Activated naive CD4-positive, alpha-beta T cell treated with anti-CD3 and anti-CD28 coated beads, Interleukin-2, amount 50 U/mL, for 16 hours (primary cell): Measurements from ENCODE around the gene ITM2C.

Experiments
- DNase-seq: peaks from one replicate; pipeline ENCODE4 v3.0.0-alpha.2; 2020

ITM2C gene

DNA sequence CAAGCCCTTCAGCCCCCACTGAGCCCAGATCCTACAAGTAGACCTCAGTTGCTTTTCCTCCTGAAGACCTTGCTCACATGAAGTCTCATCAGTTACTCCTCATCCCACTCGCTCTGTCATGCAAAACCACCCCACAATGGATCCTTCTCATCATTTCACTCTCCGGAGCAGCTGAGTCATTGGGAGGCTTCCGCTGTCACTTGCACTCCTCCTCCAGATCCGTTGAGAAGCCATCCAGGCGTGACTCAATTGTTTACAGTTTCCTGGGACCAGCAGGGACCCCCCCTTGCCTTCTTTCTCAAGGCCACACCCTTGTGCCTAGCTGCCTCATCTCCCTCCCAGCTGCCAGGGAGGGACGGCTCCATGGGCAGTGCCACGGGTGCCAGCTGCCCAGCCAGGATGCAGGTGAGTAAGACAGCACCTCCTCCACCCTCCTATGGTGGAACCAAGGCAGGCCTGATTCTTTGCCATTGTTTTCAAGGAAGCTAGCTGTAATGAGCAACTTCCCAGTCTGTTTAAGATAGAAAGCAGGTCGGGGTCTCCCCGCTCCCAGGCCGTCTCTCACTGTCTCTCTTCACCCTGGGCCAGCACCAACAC is 44.0 kb downstream of the ITM2C start:
- peak; percentile 43 for DNase-seq

GRCh38 chr2:230909841-230910545 is 45.3 kb downstream of the ITM2C start:
- DNase-seq: no peak

- no peak for DNase-seq
Measured at GRCh38 chr2:230910546-230911177, 45.9 kb downstream of the ITM2C start.

DNA sequence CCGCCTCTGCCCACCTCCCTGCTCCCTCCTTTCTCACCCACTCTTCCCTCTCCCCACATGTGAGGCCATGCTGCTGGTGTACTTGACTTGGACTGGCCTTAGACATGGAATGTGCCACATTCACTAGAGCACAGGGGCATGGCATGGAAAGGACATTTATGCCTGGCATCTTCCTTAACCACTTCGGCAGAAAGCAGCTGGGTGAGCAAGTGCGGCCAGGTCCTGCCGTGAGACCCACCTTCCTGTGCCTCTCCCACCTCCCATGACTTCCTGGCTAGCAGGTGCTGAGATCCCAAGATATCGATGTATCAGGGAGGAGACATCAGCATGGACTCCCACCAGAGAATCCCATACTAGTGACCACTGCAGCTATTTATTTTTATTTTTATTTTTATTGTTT is 47.3 kb downstream of the ITM2C start:
- DNase-seq: no peak

DNA sequence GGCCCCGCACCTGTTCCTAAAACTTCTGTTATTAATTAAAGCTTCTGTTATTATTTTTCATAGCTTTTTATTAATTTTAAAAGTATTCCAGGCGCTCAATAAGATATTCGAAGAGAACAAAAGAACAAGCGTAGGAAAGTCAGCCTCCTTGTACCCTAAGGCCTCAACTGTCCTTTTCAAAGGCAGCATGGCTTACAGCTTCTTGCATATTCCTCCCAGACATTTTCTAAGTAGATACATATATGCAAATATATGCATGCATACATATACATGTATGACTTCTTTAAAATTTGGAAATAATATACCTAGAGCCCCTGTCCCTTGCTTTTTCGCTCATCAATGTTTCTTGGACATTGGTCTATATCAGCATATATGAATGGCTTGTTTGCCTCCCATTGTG is 48.0 kb downstream of the ITM2C start:
- DNase-seq: no peak

GRCh38 chr2:230913406-230914143 is 48.8 kb downstream of the ITM2C start:
- no peak for DNase-seq

DNA sequence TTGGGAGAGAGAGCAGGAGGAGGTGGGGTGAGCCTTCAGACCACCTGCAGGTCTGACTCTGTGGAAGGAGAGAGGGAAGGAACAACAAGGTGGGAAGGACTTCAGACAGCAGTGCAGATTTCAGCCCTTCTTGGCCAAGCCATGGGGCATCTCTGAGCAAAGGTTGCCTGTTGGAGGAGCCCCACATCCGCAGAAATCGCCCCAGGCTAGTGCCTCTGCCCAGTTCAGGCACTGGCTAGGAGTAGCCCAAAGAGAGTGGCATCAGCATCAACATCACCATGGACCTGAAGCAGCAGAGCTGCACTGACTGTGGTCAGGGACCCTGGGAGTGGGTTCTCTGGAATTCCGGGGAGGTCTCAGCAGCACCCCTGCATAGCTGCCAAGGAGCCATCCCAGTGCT is 50.1 kb downstream of the ITM2C start:
- no peak for DNase-seq

DNA sequence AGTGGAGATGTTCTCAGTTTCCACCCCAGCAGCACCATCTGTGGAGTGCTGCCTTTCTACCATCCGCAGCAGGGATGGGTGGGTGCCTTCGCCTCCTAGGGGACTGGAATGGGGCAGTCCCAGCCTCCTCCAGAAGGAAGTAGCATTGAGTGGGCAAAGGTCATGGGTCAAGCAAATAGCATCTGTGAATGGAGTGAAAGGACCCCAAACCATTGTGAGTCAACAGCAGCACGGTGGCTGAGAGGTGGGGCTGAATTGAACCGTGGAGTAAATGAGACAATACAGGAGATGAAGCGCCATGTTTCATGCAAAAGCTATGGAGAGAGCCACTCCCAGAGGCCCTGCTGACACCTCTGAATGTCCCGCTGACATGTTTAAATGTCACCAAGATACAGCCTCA is 50.6 kb downstream of the ITM2C start:
- DNase-seq: no peak

DNA sequence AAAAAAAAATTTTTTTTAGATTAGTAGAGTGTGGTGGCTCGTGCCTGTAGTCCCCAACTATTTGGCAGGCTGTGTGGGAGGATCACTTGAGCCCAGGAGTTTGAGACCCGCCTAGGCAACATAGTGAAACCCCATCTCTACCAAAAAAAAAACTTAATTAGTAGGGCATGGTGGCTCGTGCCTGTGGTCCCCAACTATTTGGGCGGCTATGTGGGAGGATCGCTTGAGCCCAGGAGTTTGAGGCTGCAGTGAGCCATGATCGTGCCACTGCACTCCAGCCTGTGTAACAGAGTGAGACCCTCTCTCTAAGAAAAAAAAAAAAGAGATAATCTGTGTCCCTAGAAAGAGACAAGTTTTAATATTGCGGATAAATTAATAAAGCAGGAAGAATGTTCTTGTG is 51.5 kb downstream of the ITM2C start:
- DNase-seq: no peak

DNA sequence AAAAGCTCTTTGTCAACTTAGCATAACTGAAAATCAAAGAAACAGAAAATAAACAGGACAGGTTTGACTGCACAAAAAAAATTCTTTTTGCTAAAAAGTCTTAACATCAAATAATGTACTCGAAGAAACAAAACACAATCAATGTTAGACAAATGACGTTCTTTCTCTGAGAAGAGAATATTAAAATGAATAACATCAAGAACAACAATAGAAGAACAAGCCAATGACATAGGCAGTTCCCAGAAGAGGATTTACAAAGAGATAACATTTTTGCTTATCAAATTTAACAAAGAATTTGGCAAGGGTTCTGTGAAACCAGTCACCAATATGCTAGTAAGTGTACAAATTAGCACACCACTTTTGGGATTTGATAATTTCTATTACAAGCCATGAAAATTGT is 54.5 kb downstream of the ITM2C start:
- DNase-seq: no peak

DNA sequence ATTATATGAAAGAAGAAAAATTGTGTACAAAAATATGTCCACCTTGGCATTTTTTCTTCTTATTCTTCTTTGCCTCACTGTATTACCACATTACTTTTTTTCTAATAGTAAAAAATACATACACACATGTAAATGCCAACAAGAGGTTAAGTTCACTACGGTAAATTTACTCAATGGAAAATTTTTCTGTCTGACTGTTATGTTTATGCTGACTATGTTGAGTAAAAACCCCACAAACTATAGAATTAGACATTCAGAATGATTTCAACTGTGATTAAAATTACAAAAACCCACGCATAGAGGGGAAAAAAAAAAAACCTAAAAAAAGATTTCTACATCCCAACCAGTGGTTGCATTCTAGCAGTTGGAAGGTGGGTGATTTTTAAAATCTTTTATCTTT is 54.9 kb downstream of the ITM2C start:
- no peak for DNase-seq

- no peak for DNase-seq
Measured at GRCh38 chr2:230920167-230920566, 55.4 kb downstream of the ITM2C start.

DNA sequence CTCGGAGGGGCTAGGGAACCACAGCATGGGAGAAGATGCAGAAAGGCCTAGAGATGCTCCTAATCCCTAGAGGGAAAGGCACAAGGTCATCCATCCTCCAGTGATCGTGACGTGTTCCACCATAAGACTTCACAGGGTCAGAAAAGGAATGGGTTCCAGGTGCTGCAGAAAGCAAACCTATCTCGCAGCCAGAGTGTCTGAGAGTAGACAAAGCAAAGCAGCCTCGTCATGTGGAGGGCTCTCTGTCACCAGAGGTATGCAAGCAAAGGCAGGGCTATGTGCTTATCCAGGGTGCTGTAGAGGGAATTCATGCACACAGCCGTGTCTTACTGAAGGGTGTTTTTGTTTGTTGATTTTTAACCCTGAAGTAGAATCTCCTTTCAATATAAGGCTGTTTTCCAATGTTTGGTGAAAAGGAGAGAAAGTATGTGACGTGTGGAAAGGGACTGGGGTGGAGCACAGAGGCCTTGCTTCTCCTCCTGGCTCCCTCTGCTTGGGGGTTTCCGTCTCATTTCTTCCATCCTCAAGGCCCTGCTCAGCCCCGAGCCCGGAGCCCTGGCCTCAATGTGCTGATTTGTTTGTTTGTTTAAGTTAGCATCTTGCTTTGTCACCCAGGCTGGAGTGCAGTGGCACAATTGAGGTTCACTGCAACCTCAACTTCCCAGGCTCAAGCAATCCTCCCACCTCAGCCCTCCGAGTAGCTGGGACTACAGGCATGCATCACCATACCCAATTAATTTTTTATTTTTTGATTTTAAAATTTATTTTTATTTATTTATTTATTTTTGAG is 57.3 kb downstream of the ITM2C start:
- DNase-seq: no peak

- DNase-seq: no peak
Measured at GRCh38 chr2:230922951-230923717, 58.4 kb downstream of the ITM2C start.

GRCh38 chr2:230924092-230924469 is 59.3 kb downstream of the ITM2C start:
- DNase-seq: no peak

DNA sequence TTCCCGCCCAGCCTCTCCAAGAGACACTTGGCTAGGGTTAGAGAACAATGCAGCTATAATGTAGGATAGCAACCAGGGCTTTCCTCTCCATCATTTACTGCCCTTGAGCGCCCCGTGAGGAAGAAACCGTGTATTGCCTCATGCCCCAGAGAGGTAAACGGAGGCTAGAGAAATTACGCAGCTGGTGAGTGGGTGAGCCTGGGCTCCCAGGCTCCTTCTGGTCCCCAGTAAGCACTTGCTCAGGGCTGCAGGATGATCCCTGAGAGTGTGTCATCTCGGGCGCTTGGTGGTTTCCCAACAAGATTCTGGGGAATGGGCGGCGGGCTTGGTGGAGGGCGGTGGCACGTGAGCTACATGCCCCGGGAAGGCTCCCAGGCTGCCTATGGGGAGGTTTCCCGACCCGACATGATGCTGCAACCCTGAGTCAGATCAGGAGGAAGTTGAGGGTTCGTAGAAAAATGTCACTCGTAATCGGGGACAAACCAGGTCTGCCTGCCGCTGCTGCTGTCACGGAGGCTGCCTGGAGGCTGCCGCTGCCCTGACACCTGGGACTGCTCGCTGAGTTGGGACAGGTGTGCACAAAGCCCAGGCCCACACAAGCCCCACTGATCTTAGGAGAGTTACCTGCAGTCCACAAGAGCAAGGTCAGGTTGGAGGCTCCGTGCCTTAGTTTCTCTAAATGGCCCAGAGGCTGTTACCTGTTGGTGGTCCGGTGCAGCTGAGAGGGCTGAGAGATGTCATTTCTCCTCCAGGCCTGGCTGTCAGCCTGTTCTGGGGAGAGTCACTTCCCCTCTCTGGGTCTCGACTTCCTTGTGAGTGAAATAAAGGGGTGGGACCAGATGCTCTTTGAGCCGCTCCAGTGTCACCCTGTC is 60.0 kb downstream of the ITM2C start, which contains the start of gene GPR55:
TSS of gene GPR55 (minus strand) at position 773 of the 872 bp plus-strand sequence. CDS start 14,280 bp downstream, outside the sequence.
- DNase-seq: peak; percentile 64

- DNase-seq: peak; percentile 34
Measured at GRCh38 chr2:230925443-230925878, 60.7 kb downstream of the ITM2C start.

GRCh38 chr2:230925879-230926765 is 61.4 kb downstream of the ITM2C start:
- DNase-seq: peak; percentile 69

GRCh38 chr2:230927711-230928341 is 63.1 kb downstream of the ITM2C start:
- no peak for DNase-seq
